HG03066 (cell line): Measurements from ENCODE around the gene MFSD11.
"Not testable (repeated sequence)": the region's sequence is repeated elsewhere in the genome, so short reads cannot be mapped to it uniquely, and the experiment has no call there.

Experiments used
- ATAC-seq: cut with Tn5 transposase; IDR thresholded peaks from one replicate; pipeline ENCODE4 v1.9.1; 2021; ENCODE audit warnings: low read depth; ENCODE audit not compliant: unreplicated experiment

The MFSD11 gene

GRCh38 chr17:76707985-76708807 lies 29.7 kb upstream of the MFSD11 start:
- no peak for ATAC-seq

- no peak for ATAC-seq
Observed at GRCh38 chr17:76709077-76709950, 28.6 kb upstream of the MFSD11 start.

DNA sequence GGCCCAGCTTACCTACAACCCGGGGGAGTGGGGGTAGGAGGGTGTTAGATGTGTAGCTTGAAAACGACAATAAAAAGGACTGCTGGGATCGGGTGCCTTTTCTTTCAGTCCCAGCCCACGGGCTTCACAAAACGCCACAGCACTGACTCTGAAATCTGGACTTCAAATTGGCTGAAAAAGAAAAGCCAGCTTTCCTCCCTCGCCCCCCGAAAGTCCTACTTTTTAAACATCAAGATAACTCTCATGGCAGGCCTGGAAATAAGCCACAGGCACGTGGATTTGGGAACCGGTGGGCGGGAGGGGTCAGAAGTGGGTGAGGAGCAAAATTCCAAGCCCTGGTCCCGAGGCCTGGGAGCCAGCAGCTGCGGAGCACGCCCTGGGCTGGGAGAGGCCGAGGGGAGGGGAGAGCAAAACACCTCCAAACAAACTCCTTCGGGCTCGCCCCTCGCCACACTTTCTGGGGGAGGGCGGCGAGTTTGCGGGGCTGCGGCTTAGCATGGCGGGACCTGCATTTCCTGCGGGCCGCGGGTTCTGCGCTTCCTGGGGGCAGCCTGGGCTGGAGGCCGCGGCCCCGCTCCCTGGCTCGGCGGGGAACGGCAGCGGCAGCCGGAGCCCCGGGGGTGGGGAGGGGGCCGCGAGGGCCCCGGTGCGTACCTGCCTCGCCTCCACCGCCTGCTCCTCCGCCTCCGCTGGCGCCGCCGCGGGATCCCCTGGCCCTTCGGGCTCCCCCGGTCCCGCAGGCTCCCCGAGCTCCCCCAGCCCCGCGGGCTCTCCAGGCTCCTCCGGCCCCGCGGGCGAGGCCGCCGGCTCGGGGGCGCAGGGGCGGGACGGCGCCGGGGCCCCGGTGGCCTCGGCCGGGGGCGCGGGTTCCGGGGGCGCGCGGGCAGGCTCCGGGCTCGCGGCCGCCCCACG lies 27.7 kb upstream of the MFSD11 start:
- ATAC-seq: not testable (repeated sequence)

DNA sequence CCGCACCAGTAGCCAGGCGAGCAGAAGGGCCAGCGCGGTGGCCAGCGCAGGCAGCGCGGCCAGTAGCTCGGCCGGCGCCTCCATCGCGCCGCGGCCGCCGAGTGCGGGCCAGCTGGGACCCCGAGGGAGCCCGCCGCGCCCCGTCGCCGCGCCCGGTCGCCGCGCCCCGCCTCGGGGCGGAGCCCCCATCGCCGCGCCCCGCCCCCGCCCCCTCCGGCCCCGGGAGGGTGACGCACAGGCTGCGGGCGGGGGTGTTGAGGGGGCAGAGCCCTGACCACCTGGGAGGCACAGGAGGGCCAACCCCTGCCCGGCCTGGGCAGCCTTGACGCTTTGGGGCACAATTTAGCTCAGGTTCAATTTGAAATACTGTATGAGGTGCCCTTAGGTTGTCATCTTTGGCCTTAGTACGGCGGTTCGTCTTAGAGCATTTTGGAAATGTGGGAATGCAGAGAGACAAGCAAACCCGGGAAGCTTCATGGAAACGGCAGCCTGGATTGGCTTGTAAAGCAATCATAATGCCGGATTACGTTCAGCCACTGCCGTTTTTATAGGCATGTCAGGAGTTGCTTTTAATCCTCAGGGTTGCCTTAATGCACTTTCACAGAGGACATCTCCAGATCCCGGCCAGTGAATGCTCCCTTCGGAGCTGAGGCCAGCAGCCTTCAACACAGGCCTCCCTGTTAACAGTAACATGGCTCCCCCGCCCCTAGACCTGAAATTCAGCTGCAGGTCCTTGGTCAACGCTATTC lies 26.9 kb upstream of the MFSD11 start, which contains the start of gene MXRA7:
Gene MXRA7, minus strand, starts transcription at position 103 of the 749 bp plus-strand sequence. Its CDS starts 19 bp downstream, at position 84.
- no peak for ATAC-seq

- ATAC-seq: not testable (repeated sequence)
Observed at GRCh38 chr17:76712321-76712720, 25.6 kb upstream of the MFSD11 start.

DNA sequence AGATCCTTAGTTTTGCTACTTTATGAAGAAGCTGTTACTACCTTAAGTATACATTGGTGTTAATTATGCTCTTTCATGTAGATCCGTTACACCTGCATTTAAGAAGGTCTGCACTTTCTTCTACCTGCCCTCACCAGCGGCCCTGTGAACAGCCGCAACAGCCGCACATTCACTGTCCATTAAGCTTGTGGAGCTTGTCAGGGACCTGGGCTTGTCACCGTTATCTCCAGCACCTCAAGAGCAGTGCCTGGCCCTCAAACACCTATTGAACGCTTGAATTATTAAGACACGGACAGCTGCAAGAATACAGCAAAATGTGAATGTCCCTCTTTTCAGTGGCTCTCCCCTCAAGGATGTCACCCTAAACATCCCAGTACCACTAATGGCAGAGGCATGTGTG lies 24.2 kb upstream of the MFSD11 start:
- ATAC-seq: no peak

- ATAC-seq: no peak
Observed at GRCh38 chr17:76714336-76714735, 23.6 kb upstream of the MFSD11 start.

GRCh38 chr17:76714822-76715495 lies 23.0 kb upstream of the MFSD11 start:
- ATAC-seq: no peak

DNA sequence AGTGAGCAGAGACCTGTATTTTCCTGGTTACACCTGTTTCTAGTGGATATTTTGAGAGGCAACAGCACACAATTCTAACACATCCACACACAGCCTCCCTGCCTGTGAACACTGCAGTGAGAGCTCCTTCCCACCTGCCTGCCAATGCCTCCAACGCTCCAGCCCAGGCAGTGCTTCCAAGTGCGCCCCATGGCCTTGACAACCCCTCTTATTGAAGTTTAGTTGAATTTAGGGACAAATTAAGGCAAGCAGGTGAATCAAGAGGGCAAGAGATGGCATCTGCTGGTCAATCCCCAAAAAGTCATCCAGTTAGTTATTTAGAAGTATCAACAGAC lies 22.5 kb upstream of the MFSD11 start:
- ATAC-seq: no peak

GRCh38 chr17:76716146-76716838 lies 21.6 kb upstream of the MFSD11 start:
- no peak for ATAC-seq

DNA sequence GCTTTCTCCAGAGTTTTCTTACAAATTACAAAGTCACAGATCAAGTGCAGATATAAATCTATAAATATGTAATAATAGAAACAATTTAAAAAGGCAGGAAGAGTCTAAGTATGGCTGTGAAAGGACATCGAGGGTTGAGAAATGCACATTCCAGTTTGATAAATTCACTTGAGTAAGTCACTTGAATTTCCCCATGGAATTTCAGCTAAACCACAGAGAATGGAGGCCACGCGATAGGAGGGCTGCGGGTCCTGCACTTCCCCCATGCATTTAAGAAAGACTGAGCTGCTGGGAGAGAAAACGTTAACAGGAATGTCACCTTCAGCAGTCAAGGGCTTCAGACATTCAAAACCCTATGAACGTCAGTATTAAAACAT lies 21.1 kb upstream of the MFSD11 start:
- ATAC-seq: no peak

DNA sequence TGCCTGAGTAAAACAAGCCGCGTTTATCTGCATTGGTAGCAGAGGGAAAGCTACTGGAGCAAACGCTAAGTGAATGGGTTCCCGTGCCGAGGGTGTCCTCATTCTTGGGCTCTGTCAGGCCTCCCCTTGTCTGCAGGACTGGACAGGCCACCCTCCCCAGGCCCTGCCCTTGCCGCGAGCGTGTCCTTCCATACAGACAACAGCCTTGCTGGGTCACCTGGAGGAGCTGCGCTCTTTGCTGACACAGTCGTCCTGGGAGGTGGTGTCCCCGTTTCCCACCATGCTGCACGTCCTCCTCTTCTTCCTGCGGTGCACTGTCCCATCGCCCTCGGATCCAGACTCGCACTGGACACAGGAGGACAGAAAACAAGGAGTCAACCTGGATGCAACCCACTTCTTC lies 19.4 kb upstream of the MFSD11 start:
- ATAC-seq: no peak

- ATAC-seq: no peak
Observed at GRCh38 chr17:76720211-76720610, 17.7 kb upstream of the MFSD11 start.

- ATAC-seq: no peak
Observed at GRCh38 chr17:76720941-76721340, 17.0 kb upstream of the MFSD11 start.

DNA sequence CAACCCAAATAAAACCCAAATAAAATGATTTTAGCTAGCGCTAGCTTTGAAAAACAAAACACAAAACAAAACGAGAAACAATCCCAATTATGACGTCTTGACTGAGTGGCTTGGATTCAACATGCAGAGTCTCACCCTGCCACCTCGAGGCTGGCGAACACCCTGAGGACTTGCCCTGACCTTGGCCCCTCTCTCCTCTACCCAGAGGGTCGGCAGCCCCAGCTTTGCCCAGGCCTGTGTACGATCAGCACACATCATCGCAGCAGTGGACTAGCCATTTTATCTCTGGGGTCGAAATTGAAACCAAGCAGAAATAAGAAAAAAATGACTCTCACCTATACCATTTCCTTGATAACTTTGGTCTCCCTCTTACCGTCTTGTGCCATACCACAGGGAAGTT lies 16.5 kb upstream of the MFSD11 start:
- no peak for ATAC-seq

DNA sequence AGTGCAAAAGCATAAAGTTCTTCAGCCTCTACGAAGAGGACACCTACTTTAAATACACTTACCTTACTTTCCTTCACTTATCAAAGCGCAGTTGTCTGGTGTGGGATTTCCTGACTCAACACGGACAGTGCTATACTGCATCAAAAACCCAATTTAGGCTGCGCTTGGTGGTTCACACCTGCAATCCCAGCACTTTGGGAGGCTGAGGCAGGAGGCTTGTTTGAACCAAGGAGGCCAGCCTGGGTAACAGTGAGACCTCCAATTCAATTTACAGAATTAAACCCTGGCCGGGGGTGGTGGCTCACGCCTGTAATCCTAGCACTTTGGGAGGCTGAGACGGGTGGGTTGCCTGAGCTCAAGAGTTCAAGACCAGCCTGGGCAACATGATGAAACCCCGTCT lies 15.6 kb upstream of the MFSD11 start:
- no peak for ATAC-seq

GRCh38 chr17:76722977-76723376 lies 14.9 kb upstream of the MFSD11 start:
- not testable (repeated sequence) for ATAC-seq

DNA sequence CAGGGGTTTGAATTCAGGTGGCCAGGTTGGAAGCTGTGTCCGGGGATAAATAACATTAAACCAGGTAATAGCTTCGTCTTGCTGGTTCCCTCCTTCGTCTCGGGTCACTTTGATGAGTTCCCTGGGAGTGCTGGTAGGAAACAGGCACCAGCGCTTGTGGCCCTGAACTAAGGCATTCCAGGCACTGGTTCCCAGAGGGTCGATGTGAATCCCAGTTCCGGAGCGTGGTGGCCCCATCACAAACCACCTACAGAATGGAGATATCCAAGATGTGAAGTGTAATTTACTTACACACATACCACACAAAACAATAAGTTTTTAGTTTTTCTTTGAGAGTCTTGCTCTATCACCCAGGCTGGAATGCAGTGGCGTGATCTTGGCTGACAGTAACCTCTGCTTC lies 14.1 kb upstream of the MFSD11 start:
- no peak for ATAC-seq
